Measurements from ENCODE around the gene PPEF2.

PPEF2 gene

GRCh38 chr4:75817901-75818300 is 84.4 kb downstream of the PPEF2 start:
- TF ChIP-seq CTCF (IDR thresholded peaks at IDR 0.05; ENCODE audit: borderline replicate concordance, control extremely low read depth, extremely low read depth, insufficient read depth, missing control alignments), result no peak
- in situ Hi-C loops (cut with MboI; ENCODE audit: low sequenced_read_pairs, unreplicated experiment), result no loop called here
- no peak for DNase-seq (ENCODE audit: low spot score)

Measured in GM13976 (cell line).